ENCODE results near the gene SNX9. TPM values are rescaled to one million over a fixed set of nuclear protein-coding genes. Genes with fewer than 3 reads are reported as not detected.
A peak's percentile ranks its signal among the peaks of the same experiment; 100 is the strongest.

The SNX9 gene
- total RNA-seq, 1 experiment from 2014 or later, result not detected

DNA sequence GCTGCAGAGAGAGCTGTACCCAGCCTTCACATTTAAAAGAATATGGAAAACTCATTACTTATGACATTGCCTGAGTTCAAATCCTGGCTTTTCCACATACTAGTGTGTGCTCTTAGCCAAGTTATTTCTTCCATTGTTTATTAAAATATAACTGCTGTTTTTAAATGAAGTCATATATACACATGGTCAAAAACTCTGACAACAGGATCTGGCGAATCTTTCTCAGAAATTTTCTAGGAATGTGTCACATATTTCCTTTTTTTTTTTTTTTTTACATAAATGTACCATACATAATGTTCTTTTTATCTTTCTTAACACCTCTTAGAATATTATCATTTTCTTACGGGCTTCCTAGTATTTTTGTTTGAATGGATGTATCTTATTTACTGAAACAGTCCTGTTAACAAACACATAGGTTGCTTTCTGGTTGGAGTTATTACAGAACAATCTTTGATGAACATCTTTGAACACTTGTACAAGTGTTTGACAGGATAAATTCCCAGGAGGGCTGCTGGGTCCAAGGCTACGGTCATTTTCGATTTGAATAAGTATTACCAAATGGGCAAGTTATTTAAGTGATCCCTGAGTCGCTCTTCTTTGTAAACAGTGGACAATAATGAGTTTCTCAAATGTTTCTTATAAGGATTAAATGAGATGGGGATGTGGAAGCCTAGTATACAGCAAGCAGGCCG, 1.6 kb upstream of the SNX9 start:
- H3K4me1 ChIP-seq (ENCODE audit: low read length), result peaks cover 9% of the 10 kb centered on the region
- H3K9me2 ChIP-seq (replicated peaks; ENCODE audit: insufficient read depth, low read length), result no peaks in the 10 kb centered on the region
- no peaks in the 10 kb centered on the region for H4K20me1 ChIP-seq (ENCODE audit: insufficient read depth, low read depth, low read length)
- no peaks in the 10 kb centered on the region for H3K36me3 ChIP-seq (ENCODE audit: insufficient read depth, low read length)
- no peak overlapping the region for H2AFZ ChIP-seq (ENCODE audit: low read length)
- DNase-seq, result no peak
- no peaks in the 10 kb centered on the region for H3K9me3 ChIP-seq (ENCODE audit: low read length)
- no peaks in the 10 kb centered on the region for H3K79me2 ChIP-seq (ENCODE audit: low read length)
- no peak overlapping the region for H3K9ac ChIP-seq (ENCODE audit: low read length)
- H3K27me3 ChIP-seq (ENCODE audit: low read length), result no peaks in the 10 kb centered on the region
- H3K27ac ChIP-seq (ENCODE audit: low read length), result no peak overlapping the region
- H3K4me3 ChIP-seq (ENCODE audit: low read length), result no peak overlapping the region
- no peak overlapping the region for H3K4me2 ChIP-seq (ENCODE audit: low read depth, low read length, poor library complexity, severe bottlenecking)

DNA sequence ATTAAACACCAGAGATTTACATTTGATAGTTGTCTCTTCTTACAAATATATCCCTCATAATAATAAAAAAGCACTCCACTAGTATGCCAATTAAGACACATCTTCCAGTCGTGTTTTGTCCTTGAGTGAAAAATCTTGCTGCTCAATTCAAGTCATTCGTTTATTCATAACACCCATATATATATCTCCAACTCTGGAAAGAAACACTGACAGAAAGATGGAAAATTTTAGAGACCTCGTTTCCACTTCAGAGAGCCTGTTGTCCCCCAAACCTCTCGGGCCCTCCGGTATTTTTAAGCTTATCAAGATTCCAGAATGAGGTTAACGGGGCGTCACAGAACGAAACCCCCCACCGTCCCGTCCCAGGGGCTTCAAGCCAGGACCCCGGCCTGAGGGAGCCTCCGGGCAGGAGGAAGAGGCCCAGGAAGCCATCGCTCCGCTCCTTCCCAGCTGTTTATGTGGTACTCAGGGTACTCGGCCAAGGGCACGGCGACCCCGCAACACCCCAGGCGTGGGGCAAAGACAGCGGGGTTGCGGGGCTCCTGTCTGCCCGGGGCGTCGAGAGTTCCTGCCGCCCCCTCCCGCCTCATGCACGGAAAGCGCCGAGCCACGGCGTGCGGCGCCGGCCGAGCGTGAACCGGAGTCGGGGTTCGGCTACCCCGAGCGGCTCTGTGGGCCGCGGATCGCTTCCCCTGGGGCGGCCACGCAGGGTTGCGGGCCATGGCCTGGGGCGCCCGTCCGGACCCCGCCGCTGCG, 623 bp upstream of the SNX9 start:
- no peak for DNase-seq
- Histone ChIP-seq H3K27me3 (ENCODE audit: low read length) (no peaks in the 10 kb centered on the region), H3K9me2 (replicated peaks; ENCODE audit: insufficient read depth, low read length) (no peaks in the 10 kb centered on the region), H3K9me3 (ENCODE audit: low read length) (no peaks in the 10 kb centered on the region), H3K79me2 (ENCODE audit: low read length) (no peaks in the 10 kb centered on the region), H4K20me1 (ENCODE audit: insufficient read depth, low read depth, low read length) (no peaks in the 10 kb centered on the region), H3K27ac (ENCODE audit: low read length) (no peak overlapping the region), H2AFZ (ENCODE audit: low read length) (no peak overlapping the region), H3K36me3 (ENCODE audit: insufficient read depth, low read length) (no peaks in the 10 kb centered on the region), H3K4me2 (ENCODE audit: low read depth, low read length, poor library complexity, severe bottlenecking) (no peak overlapping the region), H3K4me3 (ENCODE audit: low read length) (no peak overlapping the region), H3K9ac (ENCODE audit: low read length) (no peak overlapping the region), H3K4me1 (ENCODE audit: low read length) (peaks cover 9% of the 10 kb centered on the region)

DNA sequence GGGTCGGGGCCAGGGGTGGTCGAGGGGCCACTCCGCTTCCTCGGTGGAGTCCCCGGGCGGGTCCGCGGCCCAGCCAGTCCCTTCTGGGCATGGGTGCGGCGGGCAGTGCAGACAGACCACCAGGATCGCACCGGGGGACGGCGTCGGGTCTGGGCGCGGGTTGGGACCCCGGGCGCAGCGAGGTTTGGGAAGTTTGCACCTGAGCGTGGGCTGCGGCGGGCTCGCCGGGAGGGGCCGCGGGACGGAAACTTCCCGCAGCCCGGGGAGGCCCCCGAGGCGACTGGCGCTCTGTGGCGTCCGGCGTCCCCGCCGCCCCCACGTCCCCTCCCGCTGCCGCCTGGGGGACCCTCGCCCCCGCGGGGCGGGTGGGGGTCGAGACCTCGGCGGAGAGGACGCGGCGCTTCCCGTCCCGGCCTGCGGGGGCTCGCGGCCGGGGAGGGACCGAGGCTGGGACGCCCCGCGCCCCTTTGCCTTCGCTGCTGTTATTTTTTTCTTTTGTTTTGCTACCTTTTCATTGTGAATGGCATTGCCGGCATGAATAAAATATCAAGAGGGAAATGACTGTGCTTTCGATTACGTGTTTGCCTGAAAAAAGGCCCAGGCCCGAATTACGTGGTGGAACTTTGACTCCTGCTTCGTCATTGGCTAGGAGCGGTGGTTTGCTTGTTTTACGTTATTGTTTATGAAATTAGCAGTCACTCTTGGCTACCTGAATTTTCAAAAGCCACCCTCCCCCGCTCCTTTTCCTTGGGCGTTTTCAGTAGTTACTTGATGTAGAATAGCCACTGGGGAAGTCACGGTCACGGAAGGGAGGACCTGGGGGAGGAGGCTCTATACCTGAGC, 703 bp downstream of the SNX9 start:
- H3K36me3 ChIP-seq (ENCODE audit: insufficient read depth, low read length), result no peaks in the 10 kb centered on the region
- no peak overlapping the region for H2AFZ ChIP-seq (ENCODE audit: low read length)
- peaks cover 9% of the 10 kb centered on the region for H3K4me1 ChIP-seq (ENCODE audit: low read length)
- no peak overlapping the region for H3K27ac ChIP-seq (ENCODE audit: low read length)
- no peaks in the 10 kb centered on the region for H3K27me3 ChIP-seq (ENCODE audit: low read length)
- no peaks in the 10 kb centered on the region for H3K79me2 ChIP-seq (ENCODE audit: low read length)
- no peaks in the 10 kb centered on the region for H3K9me2 ChIP-seq (replicated peaks; ENCODE audit: insufficient read depth, low read length)
- H3K4me3 ChIP-seq (ENCODE audit: low read length), result no peak overlapping the region
- peak overlapping the region; percentile 26 for H3K4me2 ChIP-seq (ENCODE audit: low read depth, low read length, poor library complexity, severe bottlenecking)
- H3K9me3 ChIP-seq (ENCODE audit: low read length), result no peaks in the 10 kb centered on the region
- H4K20me1 ChIP-seq (ENCODE audit: insufficient read depth, low read depth, low read length), result no peaks in the 10 kb centered on the region
- DNase-seq, result no peak
- no peak overlapping the region for H3K9ac ChIP-seq (ENCODE audit: low read length)

DNA sequence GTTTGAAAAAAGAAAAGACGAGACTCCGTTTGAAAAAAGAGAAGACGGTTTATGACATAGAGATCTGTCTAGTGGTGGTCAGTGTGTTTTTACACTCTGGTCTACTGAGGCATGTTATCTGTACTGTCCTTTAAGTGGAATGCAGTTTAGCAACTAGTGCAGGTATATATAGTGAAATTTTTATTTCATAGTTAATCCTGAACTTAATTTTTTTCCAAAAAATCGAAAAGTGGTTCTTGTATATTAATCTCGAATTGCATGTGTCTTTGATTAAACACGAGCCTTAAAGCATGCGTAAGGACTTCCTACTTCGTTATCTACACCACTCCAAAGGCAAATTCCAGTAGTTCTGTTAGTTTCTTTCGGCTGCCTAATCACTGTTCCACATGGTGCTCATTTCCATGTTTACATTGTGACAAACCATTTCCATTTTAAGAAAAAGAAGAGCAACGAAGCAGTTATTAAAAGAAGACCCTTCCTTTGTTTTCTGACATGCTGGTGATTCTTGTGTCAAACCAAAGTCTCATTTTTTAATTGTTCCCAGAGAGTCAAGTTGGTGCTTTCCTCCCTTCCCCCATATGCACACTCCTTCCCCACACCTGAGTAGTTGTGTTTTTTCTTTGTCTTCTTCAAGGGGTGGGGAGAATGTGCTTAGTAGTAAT, 2.3 kb downstream of the SNX9 start:
- Histone ChIP-seq H3K27ac (ENCODE audit: low read length) (no peak overlapping the region), H4K20me1 (ENCODE audit: insufficient read depth, low read depth, low read length) (no peaks in the 10 kb centered on the region), H3K9me2 (replicated peaks; ENCODE audit: insufficient read depth, low read length) (no peaks in the 10 kb centered on the region), H3K9ac (ENCODE audit: low read length) (no peak overlapping the region), H3K4me1 (ENCODE audit: low read length) (peaks cover 5% of the 10 kb centered on the region), H3K36me3 (ENCODE audit: insufficient read depth, low read length) (no peaks in the 10 kb centered on the region), H2AFZ (ENCODE audit: low read length) (no peak overlapping the region), H3K79me2 (ENCODE audit: low read length) (no peaks in the 10 kb centered on the region), H3K4me3 (ENCODE audit: low read length) (no peak overlapping the region), H3K27me3 (ENCODE audit: low read length) (no peaks in the 10 kb centered on the region), H3K4me2 (ENCODE audit: low read depth, low read length, poor library complexity, severe bottlenecking) (no peak overlapping the region), H3K9me3 (ENCODE audit: low read length) (no peaks in the 10 kb centered on the region)
- no peak for DNase-seq

DNA sequence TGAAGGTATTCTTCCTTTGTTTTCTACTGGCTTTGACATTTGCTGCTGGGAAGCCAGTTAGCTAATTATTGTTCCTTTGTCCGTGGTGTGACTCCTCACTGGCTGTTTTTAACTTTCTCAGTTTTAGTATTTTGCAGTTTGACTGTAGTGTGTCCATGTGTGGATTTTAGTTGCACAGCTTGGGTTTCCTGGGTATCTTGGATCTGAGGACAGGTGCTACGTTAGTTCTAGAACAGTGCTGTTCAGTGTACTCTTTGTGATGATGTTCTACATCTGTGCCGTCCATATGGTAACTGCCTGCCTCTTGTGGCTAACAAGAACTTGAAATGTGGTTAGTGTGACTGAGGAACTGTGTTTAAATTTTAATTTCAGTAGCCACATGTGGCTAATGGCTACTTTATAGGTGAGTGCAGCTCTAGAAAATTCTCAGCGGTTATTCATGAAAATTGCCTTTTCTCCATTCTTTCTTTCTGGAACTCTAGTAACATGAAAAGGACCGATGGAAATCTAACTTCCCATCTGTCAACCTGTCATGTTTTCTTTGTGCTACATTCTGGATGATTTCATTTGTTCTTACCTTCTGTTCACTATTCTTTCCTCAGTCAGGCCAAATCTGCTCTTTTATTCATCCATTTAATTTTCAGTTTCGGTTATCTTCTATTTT, 7.4 kb downstream of the SNX9 start:
- Histone ChIP-seq H3K9me2 (replicated peaks; ENCODE audit: insufficient read depth, low read length) (no peaks in the 10 kb centered on the region), H3K27me3 (ENCODE audit: low read length) (0 out of 2 replicates have a peak, but pooled peaks cover 5% of the 10 kb centered on the region), H3K36me3 (ENCODE audit: insufficient read depth, low read length) (no peaks in the 10 kb centered on the region), H3K4me1 (ENCODE audit: low read length) (peaks cover 4% of the 10 kb centered on the region; the same call in 1 of the 2 replicates), H3K79me2 (ENCODE audit: low read length) (no peaks in the 10 kb centered on the region), H3K4me2 (ENCODE audit: low read depth, low read length, poor library complexity, severe bottlenecking) (no peak overlapping the region), H4K20me1 (ENCODE audit: insufficient read depth, low read depth, low read length) (no peaks in the 10 kb centered on the region), H3K4me3 (ENCODE audit: low read length) (no peak overlapping the region), H3K9ac (ENCODE audit: low read length) (no peak overlapping the region), H2AFZ (ENCODE audit: low read length) (no peak overlapping the region), H3K27ac (ENCODE audit: low read length) (no peak overlapping the region), H3K9me3 (ENCODE audit: low read length) (no peaks in the 10 kb centered on the region)
- DNase-seq, result no peak

DNA sequence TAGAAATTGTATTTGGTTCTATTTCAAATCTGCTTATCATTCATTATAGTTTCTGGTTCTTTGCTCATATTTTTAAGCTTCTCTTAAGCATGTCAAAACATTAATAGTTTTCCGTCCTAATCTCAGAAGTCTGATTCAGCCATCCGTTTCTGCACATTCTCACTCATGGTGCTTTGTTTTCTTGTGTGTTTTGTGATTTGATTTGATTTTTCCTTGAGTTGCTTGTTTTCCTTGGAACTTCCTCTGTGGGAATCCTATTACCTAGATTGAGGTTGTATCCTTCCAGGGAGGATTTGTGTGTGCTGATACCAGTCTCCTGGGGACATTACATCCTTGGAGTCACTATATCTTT, 7.9 kb downstream of the SNX9 start:
- Histone ChIP-seq H3K27me3 (ENCODE audit: low read length) (0 out of 2 replicates have a peak, but pooled peaks cover 5% of the 10 kb centered on the region), H3K4me1 (ENCODE audit: low read length) (peaks cover 4% of the 10 kb centered on the region; the same call in 1 of the 2 replicates), H4K20me1 (ENCODE audit: insufficient read depth, low read depth, low read length) (no peaks in the 10 kb centered on the region), H3K9me2 (replicated peaks; ENCODE audit: insufficient read depth, low read length) (no peaks in the 10 kb centered on the region), H3K79me2 (ENCODE audit: low read length) (no peaks in the 10 kb centered on the region), H2AFZ (ENCODE audit: low read length) (no peak overlapping the region), H3K36me3 (ENCODE audit: insufficient read depth, low read length) (no peaks in the 10 kb centered on the region), H3K9me3 (ENCODE audit: low read length) (no peaks in the 10 kb centered on the region), H3K9ac (ENCODE audit: low read length) (no peak overlapping the region), H3K4me3 (ENCODE audit: low read length) (no peak overlapping the region), H3K4me2 (ENCODE audit: low read depth, low read length, poor library complexity, severe bottlenecking) (no peak overlapping the region), H3K27ac (ENCODE audit: low read length) (no peak overlapping the region)
- no peak for DNase-seq

DNA sequence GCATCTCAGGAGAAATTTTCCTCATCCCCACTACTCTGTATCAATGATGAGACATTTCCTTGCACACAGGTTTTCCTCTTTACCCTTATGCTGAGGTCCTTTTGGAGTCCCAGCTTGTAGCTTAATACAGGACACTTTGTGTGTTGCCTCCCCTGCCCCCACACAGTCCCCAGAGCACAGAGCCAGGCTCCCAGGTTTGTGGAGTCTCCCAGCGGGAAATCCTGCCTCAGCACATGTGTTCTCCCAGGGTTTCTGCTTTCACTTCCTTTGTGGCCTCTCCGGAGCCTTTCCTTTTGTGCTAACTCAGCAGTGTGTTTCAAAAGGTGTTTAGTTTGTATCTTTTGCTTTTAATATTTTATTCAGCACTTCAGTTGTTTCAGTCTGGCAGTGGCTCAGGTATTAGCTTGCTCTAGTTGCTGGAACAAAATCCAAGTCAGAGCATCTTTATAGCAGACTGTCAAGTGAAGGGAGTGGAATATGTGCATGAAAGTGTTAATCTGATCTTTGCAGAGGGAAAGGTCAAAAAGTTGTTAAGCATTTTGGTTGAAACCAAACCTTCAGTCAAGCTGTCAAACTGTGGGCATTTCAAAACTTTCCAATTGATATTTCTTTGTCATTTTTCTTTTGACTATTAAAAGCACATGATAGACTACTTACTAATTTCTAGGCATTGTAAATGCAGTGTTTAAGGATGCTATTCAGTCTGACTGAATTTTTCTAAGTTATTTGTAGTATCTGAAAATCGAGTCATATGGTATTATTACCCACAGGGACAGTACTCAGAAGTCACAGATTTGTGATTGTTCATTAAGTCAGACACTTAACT, 8.6 kb downstream of the SNX9 start:
- no peaks in the 10 kb centered on the region for H3K9me2 ChIP-seq (replicated peaks; ENCODE audit: insufficient read depth, low read length)
- no peak overlapping the region for H2AFZ ChIP-seq (ENCODE audit: low read length)
- H3K4me1 ChIP-seq (ENCODE audit: low read length), result peaks cover 4% of the 10 kb centered on the region; the same call in 1 of the 2 replicates
- no peak for DNase-seq
- H3K4me2 ChIP-seq (ENCODE audit: low read depth, low read length, poor library complexity, severe bottlenecking), result no peak overlapping the region
- no peak overlapping the region for H3K9ac ChIP-seq (ENCODE audit: low read length)
- 0 out of 2 replicates have a peak, but pooled peaks cover 5% of the 10 kb centered on the region for H3K27me3 ChIP-seq (ENCODE audit: low read length)
- no peak overlapping the region for H3K27ac ChIP-seq (ENCODE audit: low read length)
- H3K79me2 ChIP-seq (ENCODE audit: low read length), result no peaks in the 10 kb centered on the region
- H3K36me3 ChIP-seq (ENCODE audit: insufficient read depth, low read length), result no peaks in the 10 kb centered on the region
- H3K4me3 ChIP-seq (ENCODE audit: low read length), result no peak overlapping the region
- H3K9me3 ChIP-seq (ENCODE audit: low read length), result no peaks in the 10 kb centered on the region
- no peaks in the 10 kb centered on the region for H4K20me1 ChIP-seq (ENCODE audit: insufficient read depth, low read depth, low read length)

Measured in Karpas-422 (cell line).